ENCODE data around the gene XBP1. TPM values are rescaled to one million over a fixed set of nuclear protein-coding genes. Genes with fewer than 3 reads are reported as not detected.

Gene XBP1
- total RNA-seq, 3 donors from 2014 or later: 156 to 1,772 (median 1,383) TPM

DNA sequence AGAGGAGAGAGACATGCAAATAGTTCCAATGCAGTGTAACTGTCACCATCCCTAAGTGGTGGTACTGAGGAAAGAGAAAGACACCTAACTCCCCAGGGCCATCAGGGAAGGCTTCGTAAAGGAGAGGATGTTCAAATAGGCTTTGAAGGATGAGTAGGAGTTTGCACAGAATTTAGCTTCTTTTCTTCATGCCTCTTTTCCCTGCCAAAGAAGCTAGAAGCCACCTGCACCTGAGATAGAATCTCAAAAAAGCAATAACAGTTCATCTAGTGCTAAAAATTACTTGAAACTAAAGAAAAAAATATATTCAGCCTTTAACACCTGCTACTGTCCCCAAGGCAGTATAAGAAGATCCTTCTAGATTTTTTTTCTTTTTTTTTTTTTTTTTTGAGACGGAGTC lies 16.7 kb upstream of the XBP1 start:
- peak overlapping the region; percentile 33 to 91 for H3K27ac ChIP-seq
- no peaks in the 10 kb centered on the region for H3K9me3 ChIP-seq
- TF ChIP-seq POLR2A (IDR thresholded peaks at IDR 0.05) (no peak), POLR2AphosphoS5 (IDR thresholded peaks at IDR 0.05) (no peak)
- TF ChIP-seq, protein P1, sequence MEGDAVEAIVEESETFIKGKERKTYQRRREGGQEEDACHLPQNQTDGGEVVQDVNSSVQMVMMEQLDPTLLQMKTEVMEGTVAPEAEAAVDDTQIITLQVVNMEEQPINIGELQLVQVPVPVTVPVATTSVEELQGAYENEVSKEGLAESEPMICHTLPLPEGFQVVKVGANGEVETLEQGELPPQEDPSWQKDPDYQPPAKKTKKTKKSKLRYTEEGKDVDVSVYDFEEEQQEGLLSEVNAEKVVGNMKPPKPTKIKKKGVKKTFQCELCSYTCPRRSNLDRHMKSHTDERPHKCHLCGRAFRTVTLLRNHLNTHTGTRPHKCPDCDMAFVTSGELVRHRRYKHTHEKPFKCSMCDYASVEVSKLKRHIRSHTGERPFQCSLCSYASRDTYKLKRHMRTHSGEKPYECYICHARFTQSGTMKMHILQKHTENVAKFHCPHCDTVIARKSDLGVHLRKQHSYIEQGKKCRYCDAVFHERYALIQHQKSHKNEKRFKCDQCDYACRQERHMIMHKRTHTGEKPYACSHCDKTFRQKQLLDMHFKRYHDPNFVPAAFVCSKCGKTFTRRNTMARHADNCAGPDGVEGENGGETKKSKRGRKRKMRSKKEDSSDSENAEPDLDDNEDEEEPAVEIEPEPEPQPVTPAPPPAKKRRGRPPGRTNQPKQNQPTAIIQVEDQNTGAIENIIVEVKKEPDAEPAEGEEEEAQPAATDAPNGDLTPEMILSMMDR (IDR thresholded peaks at IDR 0.05): no peak
- H3K4me1 ChIP-seq: peaks cover 2 to 9% of the 10 kb centered on the region in 2 donors
- intact Hi-C loops (cut with DNase I; ENCODE audit: low total_unique reads): no loop called here
- no peak for DNase-seq (ENCODE audit: low spot score in 2 of 2)
- H3K27me3 ChIP-seq: no peaks in the 10 kb centered on the region
- H3K36me3 ChIP-seq: no peaks in the 10 kb centered on the region
- no peak overlapping the region for H3K4me3 ChIP-seq

DNA sequence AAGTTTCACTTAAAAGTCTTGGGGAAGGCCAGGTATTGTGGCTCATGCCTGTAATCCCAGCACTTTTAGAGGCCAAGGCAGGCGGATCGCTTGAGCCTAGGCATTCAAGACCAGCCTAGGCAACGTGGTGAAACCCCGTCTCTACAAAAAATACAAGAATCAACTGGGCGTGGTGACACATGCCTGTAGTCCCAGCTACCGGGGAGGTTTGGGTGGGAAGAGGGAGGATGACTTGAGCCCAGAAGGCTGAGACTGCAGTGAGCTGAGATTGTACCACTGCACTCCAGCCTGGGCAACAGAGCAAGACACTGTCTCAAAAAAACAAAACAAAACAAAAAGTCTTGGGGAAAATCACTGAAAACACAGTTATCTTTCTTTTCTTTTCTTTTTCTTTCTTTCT lies 15.4 kb upstream of the XBP1 start:
- Histone ChIP-seq H3K36me3 (no peaks in the 10 kb centered on the region), H3K27ac (peak overlapping the region; percentile 54 to 73), H3K4me3 (no peak overlapping the region), H3K9me3 (no peaks in the 10 kb centered on the region), H3K4me1 (peaks cover 2 to 15% of the 10 kb centered on the region in 2 donors), H3K27me3 (no peaks in the 10 kb centered on the region)
- intact Hi-C loops (cut with DNase I; ENCODE audit: low total_unique reads): no loop called here
- DNase-seq (ENCODE audit: low spot score in 2 of 2): no peak
- TF ChIP-seq POLR2AphosphoS5 (IDR thresholded peaks at IDR 0.05) (no peak), POLR2A (IDR thresholded peaks at IDR 0.05) (no peak)
- TF ChIP-seq, protein P1 (IDR thresholded peaks at IDR 0.05): no peak

DNA sequence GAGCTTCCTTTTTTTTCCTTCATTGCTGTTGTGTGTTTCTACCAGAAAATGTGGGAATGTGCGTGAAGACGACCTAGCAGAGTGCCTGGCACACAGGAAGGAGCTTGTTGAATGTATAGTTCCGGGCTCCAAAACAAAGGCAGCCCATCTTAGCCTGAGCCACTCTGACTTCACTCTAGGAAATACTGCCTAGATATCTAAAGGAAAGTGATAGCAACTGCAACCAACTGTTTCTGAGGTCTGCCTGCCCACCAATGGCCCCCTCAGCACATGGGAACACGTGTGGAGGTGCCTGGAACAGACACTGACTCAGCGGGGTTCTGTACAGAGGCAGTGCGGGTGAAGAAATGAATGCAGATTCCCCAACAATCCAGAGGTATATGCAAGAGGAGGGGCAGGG lies 14.7 kb upstream of the XBP1 start:
- TF ChIP-seq POLR2AphosphoS5 (IDR thresholded peaks at IDR 0.05) (no peak), POLR2A (IDR thresholded peaks at IDR 0.05) (no peak)
- TF ChIP-seq, protein P1 (IDR thresholded peaks at IDR 0.05): no peak
- no peak for DNase-seq (ENCODE audit: low spot score in 2 of 2)
- intact Hi-C loops (cut with DNase I; ENCODE audit: low total_unique reads): no loop called here
- Histone ChIP-seq H3K4me1 (peaks cover 2 to 15% of the 10 kb centered on the region in 2 donors), H3K27me3 (no peaks in the 10 kb centered on the region), H3K27ac (peak overlapping the region; percentile 54 to 73), H3K4me3 (no peak overlapping the region), H3K36me3 (no peaks in the 10 kb centered on the region), H3K9me3 (no peaks in the 10 kb centered on the region)

DNA sequence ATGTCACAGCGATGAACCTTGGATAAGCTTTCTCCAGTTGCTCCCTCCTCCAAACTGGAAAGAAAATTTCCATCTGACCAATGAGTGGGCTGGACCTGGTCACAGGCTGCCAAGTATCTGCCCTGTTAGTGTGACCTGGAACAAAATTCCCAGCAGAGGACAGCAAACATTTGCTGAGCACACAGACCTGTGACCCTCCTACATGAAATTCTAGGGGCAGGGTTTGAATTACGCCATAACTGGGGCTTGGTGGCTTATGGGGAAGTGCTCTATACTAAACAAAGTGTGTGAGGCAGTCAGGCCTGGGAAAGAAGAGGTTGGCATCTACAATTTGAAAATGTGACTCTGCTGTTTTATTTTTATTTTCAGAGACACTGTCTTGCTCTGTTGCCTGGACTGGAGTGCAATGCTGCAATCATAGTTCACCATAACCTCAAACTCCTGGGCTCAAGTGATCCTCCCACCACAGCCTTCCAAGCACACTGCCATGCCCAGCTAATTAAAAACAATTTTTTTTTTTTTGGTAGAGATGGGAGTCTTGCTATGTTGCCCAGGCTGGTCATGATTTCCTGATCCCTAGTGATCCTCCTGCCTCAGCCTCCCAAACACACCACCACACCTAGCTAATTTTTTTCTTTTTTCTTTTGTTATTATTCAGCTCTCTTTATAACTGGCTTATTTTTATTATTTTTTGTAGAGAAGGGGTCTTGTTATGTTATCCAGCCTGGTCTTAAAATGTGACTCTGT lies 13.6 kb upstream of the XBP1 start:
- H3K27me3 ChIP-seq: no peaks in the 10 kb centered on the region
- H3K9me3 ChIP-seq: no peaks in the 10 kb centered on the region
- peak overlapping the region; percentile 73 for H3K27ac ChIP-seq
- no peak overlapping the region for H3K4me3 ChIP-seq
- peak; percentile 19 to 61 (median 24) for TF ChIP-seq POLR2AphosphoS5 (IDR thresholded peaks at IDR 0.05)
- TF ChIP-seq, protein P1 (IDR thresholded peaks at IDR 0.05): no peak
- peaks cover 0 to 8% of the 10 kb centered on the region in 2 donors for H3K4me1 ChIP-seq
- H3K36me3 ChIP-seq: no peaks in the 10 kb centered on the region
- intact Hi-C loops (cut with DNase I; ENCODE audit: low total_unique reads): no loop called here
- peak in 1 of 2 donors; percentile 55 for DNase-seq (ENCODE audit: low spot score in 2 of 2)

DNA sequence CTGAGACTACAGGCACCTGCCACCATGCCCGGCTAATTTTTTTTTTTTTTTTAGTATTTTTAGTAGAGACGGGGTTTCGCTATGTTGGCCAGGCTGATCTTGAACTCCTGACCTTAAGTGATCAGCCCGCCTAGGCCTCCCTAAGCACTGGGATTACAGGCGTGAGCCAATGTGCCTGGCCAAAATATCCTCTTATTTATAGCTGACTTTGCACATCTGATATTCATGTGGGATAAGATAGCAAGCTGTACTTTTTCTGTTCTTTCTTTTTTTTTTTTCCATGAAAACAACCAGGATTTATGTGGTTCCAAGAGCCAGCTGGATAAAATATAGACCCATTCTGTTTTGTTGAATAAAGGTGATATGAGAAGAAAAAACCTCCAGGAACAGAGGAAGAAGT lies 12.1 kb upstream of the XBP1 start:
- H3K27me3 ChIP-seq: no peaks in the 10 kb centered on the region
- peak overlapping the region; percentile 73 for H3K27ac ChIP-seq
- intact Hi-C loops (cut with DNase I; ENCODE audit: low total_unique reads): no loop called here
- no peak overlapping the region for H3K4me3 ChIP-seq
- TF ChIP-seq, protein P1 (IDR thresholded peaks at IDR 0.05): no peak
- no peak for TF ChIP-seq POLR2A (IDR thresholded peaks at IDR 0.05)
- no peak for TF ChIP-seq POLR2AphosphoS5 (IDR thresholded peaks at IDR 0.05)
- no peaks in the 10 kb centered on the region for H3K36me3 ChIP-seq
- peaks cover 0 to 6% of the 10 kb centered on the region in 2 donors for H3K4me1 ChIP-seq
- no peaks in the 10 kb centered on the region for H3K9me3 ChIP-seq
- DNase-seq (ENCODE audit: low spot score in 2 of 2): no peak
